HG03432 (cell line): Measurements from ENCODE around the gene PPM1L.

Experiments used
- ATAC-seq: cut with Tn5 transposase; IDR thresholded peaks from one replicate; pipeline ENCODE4 v1.9.1; 2021; ENCODE audit warnings: mild to moderate bottlenecking, moderate library complexity; ENCODE audit not compliant: unreplicated experiment

PPM1L gene

DNA sequence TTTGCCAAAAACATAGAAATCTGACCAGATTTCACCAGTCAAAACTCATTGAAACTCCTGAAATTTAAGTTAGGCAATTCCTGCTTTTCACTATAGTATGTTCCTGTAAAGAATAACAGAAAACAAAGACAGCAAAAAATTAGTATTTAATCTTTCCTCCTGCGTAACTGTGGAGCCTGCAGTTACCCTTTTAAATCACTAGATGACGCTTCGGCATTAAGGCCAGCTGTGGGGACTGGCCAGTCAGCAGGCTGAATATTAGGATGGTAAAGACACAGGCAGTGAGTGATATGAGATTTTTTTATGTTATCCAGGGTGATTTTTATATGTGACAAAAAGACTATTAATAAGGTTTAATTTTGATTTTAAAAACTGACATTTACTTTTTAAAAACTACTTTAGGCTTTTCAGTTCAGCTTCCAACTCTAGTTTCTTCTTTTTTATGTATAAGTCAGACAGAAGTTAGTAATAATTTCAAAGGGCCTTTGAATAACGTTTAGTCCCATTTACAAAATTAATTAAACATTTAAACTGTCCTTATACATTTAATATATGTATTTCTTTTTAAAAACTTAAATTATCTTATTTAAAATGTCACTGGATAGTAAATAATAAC, 165.1 kb downstream of the PPM1L start:
- ATAC-seq, result peak; percentile 72

DNA sequence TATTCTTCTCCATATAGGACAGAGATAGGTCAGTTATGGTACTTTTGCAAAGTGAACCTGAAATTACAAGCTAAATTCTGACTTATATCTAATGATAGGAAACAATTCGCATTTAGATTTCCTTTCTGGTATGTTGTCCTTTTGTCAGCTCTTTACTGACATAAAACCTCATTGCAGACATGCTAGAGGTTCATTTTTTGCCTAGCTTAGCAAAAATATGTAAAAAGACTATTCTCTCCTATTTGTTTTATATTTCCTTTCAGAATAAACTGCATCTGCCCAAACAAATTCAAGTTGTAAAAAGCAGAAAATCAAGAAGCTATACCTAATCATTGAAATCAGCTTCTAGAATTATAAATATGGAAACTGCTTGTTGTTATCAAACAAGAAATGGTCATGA, 168.7 kb downstream of the PPM1L start:
- ATAC-seq, result no peak

DNA sequence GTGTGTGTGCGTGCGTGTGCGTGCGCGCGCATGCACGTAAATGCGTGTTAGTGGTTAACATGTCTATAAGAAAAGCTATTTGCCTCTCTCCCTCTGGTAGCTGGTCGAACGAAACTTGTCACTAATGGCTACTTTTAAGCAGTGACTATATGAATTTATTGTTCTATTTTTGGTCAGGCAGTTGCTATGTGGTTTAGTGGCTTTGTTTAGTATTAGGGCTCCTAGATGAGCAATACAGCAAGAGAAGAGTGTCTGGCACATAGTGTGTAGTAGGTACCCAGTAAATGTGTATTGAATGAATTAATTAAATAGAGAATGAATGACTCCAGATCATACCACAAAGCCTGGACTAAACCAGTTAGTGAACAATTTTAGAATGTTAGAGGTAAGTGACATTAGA, 171.6 kb downstream of the PPM1L start:
- no peak for ATAC-seq

DNA sequence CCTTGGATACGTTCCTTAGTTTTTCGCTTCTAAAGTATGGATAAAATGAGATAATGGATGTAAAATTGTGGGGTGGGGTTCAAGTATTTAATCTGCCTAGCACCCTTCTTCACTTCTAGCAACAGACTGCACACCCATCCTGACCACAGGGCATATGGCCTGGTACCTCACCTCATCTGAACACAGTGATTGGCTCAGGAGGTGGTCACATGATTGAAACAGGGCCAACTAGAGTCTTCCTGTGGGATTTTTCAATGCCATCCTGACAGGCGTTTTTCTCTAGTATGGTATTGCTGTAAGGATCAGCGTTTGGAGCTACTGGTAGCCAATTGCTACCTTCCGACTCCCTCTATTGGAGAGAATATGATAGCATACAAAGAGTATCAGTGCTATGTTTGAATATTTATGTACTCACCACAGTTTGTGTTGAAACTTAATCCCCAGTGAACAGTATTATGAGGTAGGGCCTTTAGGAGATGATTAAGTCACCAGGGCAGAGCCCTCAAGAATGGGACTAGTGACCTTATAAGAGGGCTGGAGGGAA, 172.2 kb downstream of the PPM1L start:
- ATAC-seq, result no peak

DNA sequence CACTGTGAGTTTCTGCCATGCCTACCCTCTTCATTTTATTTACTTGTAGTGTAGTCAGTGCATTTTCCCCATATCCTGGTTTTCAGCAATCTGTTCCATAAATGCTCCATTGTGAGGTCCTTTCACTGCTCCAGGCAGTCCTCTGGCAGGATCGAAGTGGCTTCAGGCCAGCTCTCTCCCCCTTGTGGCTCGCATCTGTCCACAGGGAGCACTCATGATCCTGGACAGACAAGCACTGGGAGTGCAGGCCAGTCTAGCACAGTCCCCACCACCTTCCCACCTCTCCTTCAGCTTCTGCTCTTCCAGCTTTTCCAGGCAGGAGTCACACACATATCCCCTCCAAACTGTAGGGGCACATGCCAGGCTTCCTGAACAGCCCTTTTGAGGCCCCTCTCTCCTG, 173.6 kb downstream of the PPM1L start:
- no peak for ATAC-seq

DNA sequence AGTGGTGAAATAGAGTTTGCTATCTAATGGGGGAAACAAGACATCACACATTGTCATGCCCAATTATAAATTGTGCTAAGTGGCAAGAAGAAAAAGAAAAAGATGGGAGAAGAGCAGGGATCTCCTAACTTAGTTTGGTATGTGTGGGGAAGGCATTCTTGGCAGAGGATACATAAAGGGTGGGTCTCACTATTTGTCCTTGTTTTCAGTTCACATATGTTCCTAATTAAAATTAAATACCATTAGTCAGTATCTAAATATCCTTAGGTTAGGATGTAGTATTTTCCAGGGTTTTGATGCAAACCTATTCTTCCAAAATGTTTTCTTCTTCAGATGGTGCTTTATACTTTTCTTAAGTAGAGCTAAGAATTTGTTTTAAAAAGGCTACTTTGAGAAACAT, 175.4 kb downstream of the PPM1L start:
- ATAC-seq, result no peak

DNA sequence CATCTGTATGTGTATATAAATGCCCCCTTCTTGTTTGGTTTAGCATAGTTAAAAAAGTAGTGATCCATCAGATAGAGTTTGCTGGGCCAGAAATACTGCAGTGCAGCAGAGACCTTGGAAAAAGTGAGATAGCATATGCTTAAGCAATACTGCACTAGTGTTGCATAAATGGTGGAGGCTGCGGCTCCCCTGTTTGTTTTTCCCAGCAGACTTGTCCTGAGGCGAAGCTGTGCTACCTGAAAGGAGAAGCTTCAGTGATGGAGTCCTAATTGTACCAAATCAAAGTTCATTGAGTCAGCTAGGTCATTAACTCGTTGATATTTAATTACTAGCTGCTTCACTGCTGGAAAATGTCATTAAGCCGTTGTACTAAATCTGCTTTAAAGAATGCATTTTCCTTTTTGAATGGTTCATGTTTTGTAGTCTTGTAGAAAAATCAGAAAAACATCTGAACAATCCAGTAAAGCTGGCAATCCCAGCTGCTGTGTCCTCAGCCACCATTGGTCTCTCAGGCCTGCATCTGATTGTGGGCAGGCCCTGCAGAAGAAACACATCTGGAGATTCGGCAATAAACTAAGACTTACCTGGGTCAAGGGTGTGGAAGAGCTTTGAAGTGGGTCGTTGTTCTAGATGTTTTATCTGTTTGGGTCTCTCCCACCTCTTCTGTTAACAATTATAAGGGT, 179.5 kb downstream of the PPM1L start:
- no peak for ATAC-seq

DNA sequence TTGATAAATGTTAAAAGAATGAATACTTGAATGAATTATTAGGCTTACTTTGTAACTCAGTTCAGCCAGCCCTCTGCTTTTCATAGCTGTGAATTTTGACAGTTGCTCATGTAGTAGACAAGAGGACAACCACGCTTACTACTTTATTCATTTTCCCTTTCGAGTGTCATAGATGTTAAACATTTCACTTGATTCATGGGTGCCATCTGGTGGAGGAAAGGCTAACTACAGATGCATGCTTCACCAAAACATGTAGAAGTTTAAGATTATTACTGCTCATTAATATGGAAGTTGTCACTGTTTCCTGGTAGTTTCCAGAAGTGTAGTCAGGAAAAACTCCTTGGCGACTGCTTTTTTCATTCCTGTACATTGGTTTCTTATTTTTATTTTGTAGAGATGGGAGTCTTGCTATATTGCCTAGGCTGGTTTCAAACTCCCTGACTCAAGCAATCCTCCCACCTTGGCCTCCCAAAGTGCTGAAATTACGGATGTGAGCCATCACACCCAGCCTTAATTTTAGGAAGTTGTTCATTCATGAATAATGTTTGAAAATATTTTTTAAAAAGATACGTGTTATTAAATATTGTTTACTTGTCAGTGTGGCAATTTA, 186.0 kb downstream of the PPM1L start:
- peak; percentile 93 for ATAC-seq

DNA sequence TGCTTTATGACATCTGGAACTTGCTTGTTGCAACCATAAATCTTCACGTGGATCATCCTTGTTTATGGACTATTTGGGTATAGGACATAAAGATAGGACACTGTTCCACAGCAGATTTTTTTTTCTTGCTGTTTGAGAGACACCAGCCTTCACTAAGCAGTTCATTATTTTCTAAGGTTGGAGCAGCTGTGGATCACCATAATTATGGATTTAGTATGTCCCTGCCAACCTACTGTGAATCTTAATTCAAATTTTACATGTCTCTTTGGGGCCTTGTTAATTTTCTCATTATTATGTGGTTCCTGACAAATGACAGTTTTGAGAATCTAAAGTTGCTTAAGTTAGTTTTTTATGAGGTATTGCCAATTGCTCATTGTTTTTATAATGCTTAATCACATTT, 188.0 kb downstream of the PPM1L start:
- ATAC-seq, result no peak

DNA sequence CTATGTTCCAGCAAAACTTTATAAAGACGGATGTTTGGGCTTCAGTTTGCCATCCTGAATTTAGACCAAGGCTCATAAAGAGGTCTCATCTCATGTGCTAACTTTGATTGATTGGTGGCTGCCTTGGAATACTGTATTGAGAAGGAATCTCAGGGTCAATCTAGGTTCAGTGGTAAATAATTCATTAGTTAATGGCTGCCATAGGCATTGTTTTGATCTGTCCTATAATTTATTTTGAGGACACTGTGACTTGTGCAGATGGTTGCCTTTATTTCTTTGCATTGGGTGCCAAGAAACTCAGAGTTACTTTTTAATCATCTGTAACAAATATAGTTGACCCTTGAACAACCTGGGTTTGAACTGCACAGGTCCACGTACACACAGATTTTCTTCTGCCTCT, 189.3 kb downstream of the PPM1L start:
- no peak for ATAC-seq

DNA sequence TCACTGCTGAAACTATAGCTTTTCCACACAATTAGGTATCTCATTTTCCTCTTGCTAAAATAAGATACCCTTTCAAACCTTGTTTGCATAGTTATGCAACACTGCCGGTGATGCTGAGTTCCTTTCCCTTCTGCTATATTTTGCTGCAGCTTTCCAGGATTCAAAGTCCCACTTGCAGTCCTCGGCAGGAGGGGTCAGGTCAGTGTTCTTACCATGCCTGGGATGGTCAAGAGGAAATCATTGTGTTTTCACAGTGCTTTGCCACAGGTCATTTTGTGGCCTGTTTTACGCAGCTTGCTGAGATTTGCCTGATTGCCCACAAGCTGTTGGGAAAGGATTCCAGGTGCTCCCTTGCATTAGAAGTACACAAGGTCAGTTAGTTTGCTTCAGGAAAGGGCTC, 192.2 kb downstream of the PPM1L start:
- ATAC-seq, result no peak

DNA sequence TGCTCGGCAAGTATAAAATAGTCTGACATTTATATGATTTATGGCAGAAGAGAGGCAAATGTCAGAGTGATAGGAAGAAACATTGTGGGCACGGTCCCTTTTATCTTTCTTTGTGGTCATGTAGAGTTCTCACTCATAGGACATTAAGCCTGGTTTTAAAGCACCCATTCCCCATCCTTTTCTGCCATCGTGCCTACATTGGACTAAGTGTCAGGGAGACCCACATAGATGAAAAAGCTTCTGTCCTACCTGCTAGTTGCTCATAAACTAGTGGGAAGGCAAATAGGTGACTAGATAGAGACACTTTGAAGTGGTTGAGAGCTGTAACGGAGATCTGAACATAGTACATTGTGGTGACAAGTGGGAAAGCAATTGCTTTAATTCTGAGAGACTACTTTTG, 193.4 kb downstream of the PPM1L start:
- ATAC-seq, result no peak

DNA sequence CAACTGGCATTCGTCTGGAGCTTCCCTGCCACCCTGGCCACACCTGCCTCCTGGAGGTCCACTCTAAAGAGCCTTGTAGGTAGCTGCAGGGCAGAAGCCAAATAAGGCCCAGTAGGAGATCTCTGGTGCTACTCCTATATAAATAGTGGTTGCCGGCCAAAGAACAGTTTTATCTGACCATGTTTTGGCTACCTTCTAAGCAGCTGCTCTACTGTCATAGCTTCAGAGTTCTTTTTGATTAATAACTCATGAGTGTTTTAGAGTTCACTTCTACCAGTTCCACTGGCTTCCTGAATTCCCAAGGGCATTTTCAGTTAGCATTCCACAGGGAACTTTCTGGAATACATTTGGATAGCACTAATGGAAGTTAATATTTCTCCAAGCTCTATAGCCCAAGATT, 194.5 kb downstream of the PPM1L start:
- no peak for ATAC-seq

DNA sequence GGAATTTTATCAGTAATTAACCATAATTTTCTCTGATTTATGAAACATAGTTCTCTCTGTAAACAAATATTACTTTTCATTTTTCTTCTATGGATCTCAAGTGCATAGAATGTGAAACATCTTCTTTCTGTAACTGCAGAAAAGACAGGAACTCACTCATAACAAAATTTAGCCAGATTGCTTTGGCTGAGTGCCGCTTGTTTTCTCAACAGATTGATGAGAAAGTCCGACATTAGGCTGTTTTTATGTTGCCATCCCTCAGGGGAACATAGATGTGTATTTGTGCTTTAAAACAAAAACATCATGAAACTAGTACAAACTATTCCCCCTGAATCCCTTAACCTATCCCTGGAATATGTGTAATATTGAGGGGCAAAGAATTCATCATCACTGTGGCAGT, 194.9 kb downstream of the PPM1L start:
- ATAC-seq, result no peak

DNA sequence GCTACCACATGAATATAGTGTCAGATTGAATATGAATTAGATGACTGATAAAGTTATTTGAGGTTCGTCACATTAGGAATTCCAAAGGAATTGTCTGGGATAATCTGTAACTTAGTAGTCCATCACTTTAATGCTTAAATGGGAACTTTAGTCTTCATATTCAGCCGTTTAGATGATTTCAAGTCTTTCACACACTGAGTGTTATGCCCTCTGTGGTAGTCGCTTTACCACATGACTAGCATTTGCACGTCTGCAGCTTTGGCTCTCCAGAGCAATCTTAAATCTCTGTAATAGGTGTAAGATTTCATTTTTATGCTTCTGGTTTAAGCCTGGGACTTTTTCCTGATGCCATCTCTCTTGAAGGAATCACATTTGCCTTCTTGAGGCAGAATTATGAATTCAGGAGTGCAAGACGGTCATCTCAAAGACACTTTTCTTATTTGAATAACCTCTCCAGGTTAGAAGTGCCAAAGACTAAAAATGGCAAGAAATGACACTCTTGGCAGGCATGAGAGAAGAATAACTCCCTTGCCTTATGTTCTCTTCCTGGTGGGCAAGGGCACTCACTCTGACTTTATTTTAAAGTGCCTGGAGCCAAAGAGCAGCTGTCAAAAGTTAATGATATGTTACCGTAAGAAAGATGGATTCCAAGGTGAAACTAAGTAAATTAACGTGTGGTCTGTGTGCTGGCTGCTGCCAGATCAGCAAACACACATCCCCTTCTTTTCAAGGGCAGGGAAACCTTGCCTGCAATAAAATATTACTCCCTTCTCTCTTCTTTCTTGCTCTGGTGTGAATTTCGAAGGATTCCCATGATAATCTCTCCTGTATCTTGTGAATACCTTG, 195.8 kb downstream of the PPM1L start:
- no peak for ATAC-seq

DNA sequence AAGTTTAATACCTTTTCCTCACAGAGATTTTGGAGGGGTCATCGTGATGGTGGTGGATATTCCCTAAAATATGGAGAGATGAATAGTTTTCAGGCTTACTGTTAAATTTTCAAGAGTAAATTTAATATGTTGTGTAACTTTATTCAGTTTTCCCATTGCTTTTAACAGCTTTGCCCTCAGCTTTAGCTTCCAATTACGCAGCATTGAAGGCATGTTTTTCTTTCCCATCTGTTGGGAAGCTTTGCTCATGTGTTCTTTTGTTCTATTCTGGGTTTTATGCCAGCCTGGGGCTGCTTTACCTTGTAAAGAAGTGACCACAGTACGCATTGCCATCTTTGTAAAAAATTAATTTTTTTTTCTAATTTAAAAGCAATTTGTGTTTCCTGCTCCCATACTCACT, 197.7 kb downstream of the PPM1L start:
- ATAC-seq, result no peak

DNA sequence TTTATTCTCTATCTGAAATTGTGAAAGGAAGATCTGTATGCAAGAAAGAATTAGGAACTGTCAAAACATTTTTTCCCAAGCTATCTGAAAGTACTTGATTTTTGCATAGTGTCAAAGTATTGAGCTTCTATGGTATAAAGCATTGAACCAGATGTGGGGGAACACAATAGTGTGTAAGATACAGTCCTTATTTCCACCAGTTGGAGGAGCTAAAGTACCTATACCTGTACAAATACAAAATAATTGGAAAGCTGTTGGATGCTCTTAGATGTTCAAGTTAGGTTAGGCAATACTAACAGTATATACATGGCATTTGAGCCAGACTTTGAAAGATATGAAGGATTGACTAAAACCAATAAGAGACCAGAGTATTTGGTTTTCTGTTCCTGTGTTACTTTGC, 200.8 kb downstream of the PPM1L start:
- ATAC-seq, result peak; percentile 90

DNA sequence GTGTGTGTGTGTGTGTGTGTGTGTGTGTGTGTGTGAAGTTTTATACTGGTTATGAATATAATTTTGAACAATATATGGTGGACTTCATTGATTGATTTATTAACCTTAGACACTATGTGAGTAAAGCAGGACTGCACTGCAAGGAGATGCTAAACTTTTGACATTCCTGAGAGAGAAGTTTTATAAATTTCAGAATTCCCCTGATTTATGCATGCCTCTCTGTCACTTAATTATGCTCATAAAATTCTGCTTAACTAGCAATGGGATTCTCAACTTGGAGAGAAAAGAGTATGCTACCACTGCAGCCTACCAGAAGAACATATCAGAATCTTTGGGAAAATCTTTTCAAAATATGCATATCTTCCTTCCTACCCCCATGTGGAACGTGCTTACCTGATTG, 204.5 kb downstream of the PPM1L start:
- no peak for ATAC-seq

DNA sequence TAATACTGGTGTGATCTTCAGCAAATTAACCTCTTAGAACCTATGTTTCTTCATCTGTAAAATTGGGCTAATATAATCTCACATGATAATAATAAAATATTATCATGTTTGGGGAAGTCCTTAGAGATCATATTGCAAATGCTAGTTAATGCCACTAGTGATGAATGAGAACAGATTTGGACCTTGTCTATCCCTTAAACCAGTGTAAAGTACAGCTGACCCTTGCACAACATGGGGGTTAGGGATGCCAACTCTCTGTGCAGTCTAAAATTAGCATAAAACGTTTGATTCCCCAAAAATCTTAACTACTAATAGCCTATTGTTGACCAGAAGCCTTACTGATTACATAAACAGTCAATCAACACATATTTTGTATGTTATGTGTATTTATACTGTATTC, 207.9 kb downstream of the PPM1L start:
- no peak for ATAC-seq

DNA sequence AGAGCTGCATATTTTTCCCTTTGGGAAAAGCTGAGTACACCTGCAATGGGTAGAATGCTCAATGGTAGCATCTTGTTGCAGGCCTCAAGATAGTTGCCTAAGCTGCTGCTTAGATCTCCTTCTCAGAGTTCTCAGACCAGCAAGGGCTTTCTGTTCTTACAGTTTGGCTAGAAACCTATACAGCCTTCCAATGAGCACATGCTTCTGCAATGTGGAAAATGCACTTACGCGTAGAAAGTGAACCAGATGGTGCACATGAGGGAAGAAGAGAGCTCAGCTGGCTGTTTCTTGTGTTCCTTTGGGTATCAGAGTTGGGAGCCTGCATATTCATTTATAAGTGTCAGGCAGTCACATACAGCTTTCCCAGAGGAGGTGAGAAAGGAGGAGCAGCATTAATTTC, 212.7 kb downstream of the PPM1L start:
- no peak for ATAC-seq

DNA sequence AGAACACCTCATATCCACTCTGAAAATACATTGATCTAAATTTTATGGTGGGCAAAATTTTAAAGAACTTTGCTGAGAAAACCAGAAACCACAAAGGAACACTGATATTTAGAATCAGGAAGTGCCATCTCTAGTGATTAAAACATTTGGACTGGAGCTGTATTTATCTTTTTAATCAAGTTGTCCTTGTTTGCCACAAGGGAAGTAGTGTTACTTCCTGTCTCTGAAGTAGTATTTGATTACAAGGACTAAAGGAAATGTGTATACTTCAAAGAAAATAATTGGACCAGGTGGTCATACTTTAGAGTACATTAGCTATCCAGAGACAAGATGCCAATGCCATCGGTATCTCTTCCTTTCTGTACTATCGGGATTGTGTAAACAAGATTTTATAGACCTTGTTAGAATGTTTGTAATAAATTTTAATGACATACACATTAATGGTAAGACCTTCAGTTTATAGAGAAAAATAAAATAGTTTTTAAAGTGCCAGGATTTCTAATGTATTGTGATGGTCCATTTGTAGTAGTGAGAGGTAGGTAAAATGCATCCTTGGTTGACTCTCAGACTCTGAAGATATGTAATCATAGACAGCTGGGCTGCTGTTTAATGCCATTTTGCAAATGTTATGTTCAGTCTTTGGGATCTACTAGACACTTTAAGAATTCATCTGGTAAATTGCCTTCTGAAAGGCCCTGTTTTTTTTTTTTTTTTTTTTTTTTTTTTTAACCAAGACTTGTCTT, 217.2 kb downstream of the PPM1L start:
- no peak for ATAC-seq
